GM23338 (cell line): ENCODE measurements around the gene PHACTR2. TPM values are rescaled to one million over a fixed set of nuclear protein-coding genes. Genes with fewer than 3 reads are reported as not detected.

Source experiments
- ATAC-seq: fragments of 200-7000 bp; cut with Tn5 transposase; 3 replicates; pipeline ENCODE4 v1.9.1; 2020
- DNase-seq: peaks from one replicate; pipeline ENCODE4 v3.0.0-alpha.2; 2015; ENCODE audit warnings: low spot score
- H2AFZ ChIP-seq: fragments of 200-600 bp; sonication (generic); 2 replicates; pipeline ENCODE4 v1.8.0; 2016; ENCODE audit warnings: antibody characterized with exemption, mild to moderate bottlenecking, moderate library complexity
- H3F3A ChIP-seq: fragments of 200-600 bp; sonication (generic); replicated peaks from 2 replicates; pipeline ENCODE4 v1.8.0; 2017; ENCODE audit warnings: antibody characterized with exemption, mixed run types, low read depth
- H3K27ac ChIP-seq: fragments of 200-600 bp; sonication (generic); 2 replicates; pipeline ENCODE4 v1.6.1; 2016; ENCODE audit warnings: low read depth
- H3K27me3 ChIP-seq: fragments of 200-600 bp; sonication (generic); 2 replicates; pipeline ENCODE4 v1.8.0; 2016; ENCODE audit warnings: mild to moderate bottlenecking, mixed run types, moderate library complexity; ENCODE audit not compliant: insufficient read depth
- H3K36me3 ChIP-seq: fragments of 200-600 bp; sonication (generic); 2 replicates; pipeline ENCODE4 v1.8.0; 2016; ENCODE audit warnings: mild to moderate bottlenecking; ENCODE audit not compliant: insufficient read depth
- H3K4me1 ChIP-seq: fragments of 200-600 bp; sonication (generic); 2 replicates; pipeline ENCODE4 v1.8.0; 2016; ENCODE audit warnings: mild to moderate bottlenecking, moderate library complexity; ENCODE audit not compliant: insufficient read depth
- H3K4me2 ChIP-seq: fragments of 200-600 bp; sonication (generic); 2 replicates; pipeline ENCODE4 v1.7.1; 2017; ENCODE audit warnings: mixed run types
- H3K4me3 ChIP-seq: fragments of 200-600 bp; sonication (generic); 2 replicates; pipeline ENCODE4 v1.6.1; 2016; ENCODE audit warnings: mixed run types
- H3K79me2 ChIP-seq: fragments of 200-600 bp; sonication (generic); replicated peaks from 2 replicates; pipeline ENCODE4 v1.8.0; 2017; ENCODE audit warnings: mild to moderate bottlenecking; ENCODE audit not compliant: insufficient read depth
- H3K9me2 ChIP-seq: fragments of 200-600 bp; sonication (generic); 2 replicates; pipeline ENCODE4 v1.8.0; 2017; ENCODE audit not compliant: insufficient read depth
- H4K20me1 ChIP-seq: fragments of 200-600 bp; sonication (generic); replicated peaks from 2 replicates; pipeline ENCODE4 v1.8.0; 2017; ENCODE audit warnings: mild to moderate bottlenecking; ENCODE audit not compliant: insufficient read depth
- H3K27ac Mint-ChIP-seq: 2 replicates; pipeline ENCODE4 v1.8.0; 2020; ENCODE audit warnings: inconsistent platforms, mild to moderate bottlenecking, moderate library complexity, mixed read lengths
- H3K27me3 Mint-ChIP-seq: 3 replicates; pipeline ENCODE4 v1.8.0; 2022; ENCODE audit warnings: low read depth, mild to moderate bottlenecking, moderate library complexity, mixed read lengths, inconsistent platforms; ENCODE audit not compliant: insufficient read depth, poor library complexity
- H3K36me3 Mint-ChIP-seq: 3 replicates; pipeline ENCODE4 v1.8.0; 2021; ENCODE audit warnings: low read depth, mild to moderate bottlenecking, inconsistent platforms, moderate library complexity, mixed read lengths
- H3K4me1 Mint-ChIP-seq: 3 replicates; pipeline ENCODE4 v1.8.0; 2020; ENCODE audit warnings: mild to moderate bottlenecking, inconsistent platforms, mixed read lengths
- H3K4me3 Mint-ChIP-seq: 3 replicates; pipeline ENCODE4 v1.8.0; 2021; ENCODE audit warnings: moderate library complexity, mild to moderate bottlenecking, inconsistent platforms, mixed read lengths
- H3K9me3 Mint-ChIP-seq: 3 replicates; pipeline ENCODE4 v1.8.0; 2020; ENCODE audit warnings: moderate library complexity, mild to moderate bottlenecking, inconsistent platforms, mixed read lengths
- CREB1 ChIP-seq: fragments of 250-450 bp; sonication (Bioruptor Pico); IDR thresholded peaks from 2 replicates; pipeline ENCODE4 v1.5.0; 2020; ENCODE audit warnings: low read depth, mild to moderate bottlenecking, moderate library complexity
- CTCF ChIP-seq, 2 experiments: fragments of 200-600 bp in 1 of 2; sonication (generic) in 1 of 2; conservative IDR thresholded peaks; 2 replicates each; pipeline versions ENCODE4 v1.5.1 to v1.6.1; 2016 to 2017; ENCODE audit warnings: antibody characterized with exemption in 2 of 2, low read depth in 2 of 2, mild to moderate bottlenecking in 2 of 2, moderate library complexity in 1 of 2
- EZH2 ChIP-seq: fragments of 200-600 bp; sonication (generic); IDR thresholded peaks from one replicate; pipeline ENCODE4 v1.8.0; 2017; ENCODE audit warnings: antibody characterized with exemption, mild to moderate bottlenecking, low read depth; ENCODE audit not compliant: unreplicated experiment
- JUNB ChIP-seq: IDR thresholded peaks from one replicate; pipeline ENCODE4 v1.6.1; 2016; ENCODE audit warnings: antibody characterized with exemption; ENCODE audit not compliant: unreplicated experiment
- ZNF114 ChIP-seq: fragments of 250-450 bp; sonication (Bioruptor Pico); IDR thresholded peaks from 2 replicates; pipeline ENCODE4 v1.5.0; 2020; ENCODE audit warnings: mild to moderate bottlenecking, moderate library complexity
- ZNF331 ChIP-seq: fragments of 250-450 bp; sonication (Bioruptor Pico); IDR thresholded peaks from 2 replicates; pipeline ENCODE4 v1.5.0; 2020; ENCODE audit warnings: low read depth, mild to moderate bottlenecking, moderate library complexity
- ZNF462 ChIP-seq: fragments of 250-450 bp; sonication (Bioruptor Pico); IDR thresholded peaks from 2 replicates; pipeline ENCODE4 v1.5.0; 2020; ENCODE audit warnings: mild to moderate bottlenecking, moderate library complexity
- polyA plus RNA-seq: library from polyadenylated mRNA; unstranded; fragments of >200 nt; fragmentation: Nextera tagmentation; extraction: Ambion mirVana; gene quantifications from 2 replicates; pipeline ENCODE4 v1.2.1, GENCODE V29; 2016
- total RNA-seq: library from RNA; depleted of rRNA; stranded (reverse); fragments of >200 nt; shearing (Covaris generic); gene quantifications from 2 replicates; pipeline ENCODE4 v1.2.3, GENCODE V29; 2014

PHACTR2 gene
- total and polyA plus RNA-seq, 2 experiments from 2014 or later, result 67.7 to 105 TPM

- peaks cover 36% of the 10 kb centered on the region for H3K79me2 ChIP-seq
- H3K4me3 Mint-ChIP-seq, result no peak overlapping the region
These were observed 179.9 kb downstream of the PHACTR2 start for GRCh38 chr6:143857651-143858050.

More at GRCh38 chr6:143857651-143858050, 179.9 kb downstream of the PHACTR2 start:
- no peak for DNase-seq
- no peaks in the 10 kb centered on the region for H3K9me2 ChIP-seq
- Mint-ChIP-seq H3K27me3 (no peaks in the 10 kb centered on the region), H3K9me3 (no peaks in the 10 kb centered on the region; the same call in 1 of the 3 replicates), H3K4me1 (peaks cover 8% of the 10 kb centered on the region; the same call in 2 of the 3 replicates), H3K36me3 (peaks cover 96% of the 10 kb centered on the region), H3K27ac (no peak overlapping the region)
- no peak overlapping the region for H3K27ac ChIP-seq
- H2AFZ ChIP-seq, result no peak overlapping the region
- no peaks in the 10 kb centered on the region for H3K27me3 ChIP-seq
- no peaks in the 10 kb centered on the region; the same call in 1 of the 2 replicates for H3F3A ChIP-seq
- peaks cover 28% of the 10 kb centered on the region for H4K20me1 ChIP-seq
- H3K36me3 ChIP-seq, result peaks cover 71% of the 10 kb centered on the region
- H3K4me1 ChIP-seq, result peaks cover 8% of the 10 kb centered on the region
- ATAC-seq, result no peak
- TF ChIP-seq ZNF462 (CRISPR knock-in tag), result no peak
- TF ChIP-seq EZH2, result no peak
- no peak for TF ChIP-seq JUNB
- no peak for TF ChIP-seq ZNF331 (CRISPR knock-in tag)
- TF ChIP-seq CTCF (conservative IDR thresholded peaks at IDR 0.05; ENCODE audit: low read depth in 2 of 2), result no peak
- TF ChIP-seq ZNF114, result no peak
- TF ChIP-seq CREB1 (CRISPR knock-in tag), result no peak
- H3K4me2 ChIP-seq, result no peak overlapping the region
- no peak overlapping the region for H3K4me3 ChIP-seq
